Gastrocnemius medialis (tissue), 4 donors: ENCODE results near the gene ZP1. TPM values are rescaled to one million over a fixed set of nuclear protein-coding genes. Genes with fewer than 3 reads are reported as not detected.

Experiments
- ATAC-seq, 2 donors: fragments of 150-250 bp; one replicate each; pipeline ENCODE4 v1.9.1; 2016
- DNase-seq, 2 donors: peaks; one replicate each; pipeline ENCODE4 v3.0.0-alpha.2; 2019
- H3K27ac ChIP-seq, 4 donors: fragments of 200-600 bp; sonication (generic); 1 replicate in 1 of 4; 2 replicates in 3 of 4; pipeline ENCODE4 v1.5.1; 2016 to 2018; ENCODE audit warnings: mild to moderate bottlenecking in 2 of 4, moderate library complexity in 1 of 4
- H3K27me3 ChIP-seq, 3 donors: fragments of 200-600 bp; sonication (generic) in 2 of 3; 1 replicate in 1 of 3; 2 replicates in 2 of 3; pipeline versions ENCODE4 v1.5.1 to v1.6.0; 2016 to 2019; ENCODE audit warnings: mild to moderate bottlenecking in 1 of 3, moderate library complexity in 1 of 3
- H3K36me3 ChIP-seq, 2 donors: fragments of 200-600 bp; sonication (generic) in 1 of 2; one replicate each; pipeline ENCODE4 v1.5.1; 2017 to 2018
- H3K4me1 ChIP-seq, 2 donors: fragments of 200-600 bp; sonication (generic) in 1 of 2; one replicate each; pipeline ENCODE4 v1.5.1; 2016 to 2017; ENCODE audit warnings: mild to moderate bottlenecking in 2 of 2
- H3K4me3 ChIP-seq, 4 donors: fragments of 200-600 bp; sonication (generic) in 3 of 4; 1 replicate in 1 of 4; 2 replicates in 3 of 4; pipeline ENCODE4 v1.5.1; 2016 to 2019; ENCODE audit warnings: mild to moderate bottlenecking in 2 of 4
- H3K9me3 ChIP-seq, 3 donors: fragments of 200-600 bp; sonication (generic) in 2 of 3; 1 replicate in 1 of 3; 2 replicates in 2 of 3; pipeline ENCODE4 v1.5.1; 2016 to 2019
- CTCF ChIP-seq, 5 experiments: fragments of 450-650 bp in 3 of 5; fragments of 200-600 bp in 2 of 5; sonication (generic) in 2 of 5; IDR thresholded peaks in 4 of 5; conservative IDR thresholded peaks in 1 of 5; 1 replicate in 4 of 5; 2 replicates in 1 of 5; pipeline ENCODE4 v1.5.1; 2016 to 2019; ENCODE audit warnings: antibody characterized with exemption in 5 of 5, mild to moderate bottlenecking in 3 of 5, moderate library complexity in 3 of 5
- POLR2A ChIP-seq, 2 donors: fragments of 450-650 bp; IDR thresholded peaks; one replicate each; pipeline ENCODE4 v1.6.1; 2017; ENCODE audit warnings: antibody characterized with exemption in 2 of 2, mild to moderate bottlenecking in 2 of 2, moderate library complexity in 2 of 2
- in situ Hi-C, 4 donors: fragments of 200-750 bp; cut with MboI; loops; one replicate each; pipeline versions ENCODE4 v1.15.0 to v1.8.0; 2017; ENCODE audit warnings: low sequenced_read_pairs in 4 of 4
- intact Hi-C: fragments of 100-400 bp; cut with DNase I; formaldehyde crosslinking; loops from one replicate; pipeline ENCODE4 v1.15.1; 2023; ENCODE audit warnings: low total_unique reads
- total RNA-seq, 4 donors: library from RNA; depleted of rRNA; stranded (reverse); fragments of >200 nt; gene quantifications; one replicate each; pipeline versions ENCODE4 v1.1.0 to v1.2.3, GENCODE V29; 2016

Gene ZP1
- total RNA-seq, 4 donors from 2014 or later = not detected

- Histone ChIP-seq H3K9me3 (no peaks in the 10 kb centered on the region), H3K4me3 (no peak overlapping the region), H3K27ac (peak overlapping the region in 1 of 4 donors; percentile 3), H3K4me1 (no peaks in the 10 kb centered on the region), H3K36me3 (peaks cover 0 to 53% of the 10 kb centered on the region in 2 donors), H3K27me3 (no peaks in the 10 kb centered on the region)
- ATAC-seq = no peak
- no peak for TF ChIP-seq POLR2A (IDR thresholded peaks at IDR 0.05)
- TF ChIP-seq CTCF (IDR thresholded peaks at IDR 0.05 in 4 of 5, conservative IDR thresholded peaks at IDR 0.05 in 1 of 5) = no peak
- DNase-seq = no peak
- in situ Hi-C loops = loop anchor here in 1 of 4 donors (5.0 kb wide), 1 partner anchor 48 kb away; the partner anchor contains the start of gene CCDC86
- intact Hi-C loops = no loop called here
Observed at GRCh38 chr11:60890696-60891095, 23.4 kb downstream of the ZP1 start.

GRCh38 chr11:60891103-60891741, 23.9 kb downstream of the ZP1 start:
- no peak for DNase-seq
- no peak for TF ChIP-seq POLR2A (IDR thresholded peaks at IDR 0.05)
- no peak for TF ChIP-seq CTCF (IDR thresholded peaks at IDR 0.05 in 4 of 5, conservative IDR thresholded peaks at IDR 0.05 in 1 of 5)
- peaks cover 0 to 58% of the 10 kb centered on the region in 2 donors for H3K36me3 ChIP-seq
- no peak overlapping the region for H3K4me3 ChIP-seq
- ATAC-seq = no peak
- intact Hi-C loops = no loop called here
- H3K9me3 ChIP-seq = no peaks in the 10 kb centered on the region
- H3K4me1 ChIP-seq = no peaks in the 10 kb centered on the region
- H3K27ac ChIP-seq = peak overlapping the region in 2 of 4 donors; percentile 3 to 23
- H3K27me3 ChIP-seq = no peaks in the 10 kb centered on the region
- in situ Hi-C loops = loop anchor here in 1 of 4 donors (5.0 kb wide), 1 partner anchor 49 kb away; the partner anchor contains the start of gene CCDC86

GRCh38 chr11:60895687-60896086, 28.3 kb downstream of the ZP1 start:
- TF ChIP-seq POLR2A (IDR thresholded peaks at IDR 0.05) (no peak), CTCF (IDR thresholded peaks at IDR 0.05 in 4 of 5, conservative IDR thresholded peaks at IDR 0.05 in 1 of 5) (no peak)
- no peak overlapping the region for H3K27ac ChIP-seq
- in situ Hi-C loops (loop anchor here in 3 of 4 donors (5.0 kb wide), 2 partner anchors 58 to 63 kb away; no protein-coding TSS in a partner anchor), intact Hi-C loops (no loop called here)
- DNase-seq (no peak), ATAC-seq (no peak)
- peaks cover 0 to 1% of the 10 kb centered on the region in 2 donors for H3K4me1 ChIP-seq
- H3K27me3 ChIP-seq = no peaks in the 10 kb centered on the region
- H3K9me3 ChIP-seq = no peaks in the 10 kb centered on the region
- no peak overlapping the region for H3K4me3 ChIP-seq
- peaks cover 4 to 90% of the 10 kb centered on the region in 2 donors for H3K36me3 ChIP-seq

GRCh38 chr11:60897496-60897895, 30.2 kb downstream of the ZP1 start:
- H3K27me3 ChIP-seq = no peaks in the 10 kb centered on the region
- intact Hi-C loops = no loop called here
- TF ChIP-seq POLR2A (IDR thresholded peaks at IDR 0.05) = no peak
- TF ChIP-seq CTCF (IDR thresholded peaks at IDR 0.05 in 4 of 5, conservative IDR thresholded peaks at IDR 0.05 in 1 of 5) = no peak
- H3K36me3 ChIP-seq = peaks cover 4 to 98% of the 10 kb centered on the region in 2 donors
- peaks cover 0 to 5% of the 10 kb centered on the region in 2 donors for H3K4me1 ChIP-seq
- ATAC-seq (no peak), DNase-seq (no peak)
- no peak overlapping the region for H3K27ac ChIP-seq
- no peaks in the 10 kb centered on the region for H3K9me3 ChIP-seq
- H3K4me3 ChIP-seq = no peak overlapping the region
- in situ Hi-C loops = loop anchor here in 3 of 4 donors (5.0 kb wide), 2 partner anchors 60 to 65 kb away; no protein-coding TSS in a partner anchor
